ENCODE results near the gene ZNF70. TPM values are rescaled to one million over a fixed set of nuclear protein-coding genes. Genes with fewer than 3 reads are reported as not detected.

ZNF70 gene
- total RNA-seq, 1 donor from 2014 or later = 3.0 TPM

GRCh38 chr22:23763579-23763945 lies 12.7 kb upstream of the ZNF70 start:
- intact Hi-C loops (cut with DNase I) = no loop called here
- no peak for DNase-seq (ENCODE audit: low spot score)

- no peak for DNase-seq (ENCODE audit: low spot score)
- intact Hi-C loops (cut with DNase I) = no loop called here
Measured at GRCh38 chr22:23762842-23763578, 12.1 kb upstream of the ZNF70 start, which contains the start of gene C22orf15. C22orf15 (plus strand) TSS chr22:23762990; CDS start chr22:23763307, 317 bp downstream.

- DNase-seq (ENCODE audit: low spot score) = no peak
- intact Hi-C loops (cut with DNase I) = no loop called here
Measured at GRCh38 chr22:23760056-23760455, 9.1 kb upstream of the ZNF70 start.

- intact Hi-C loops (cut with DNase I) = no loop called here
- DNase-seq (ENCODE audit: low spot score) = no peak
Measured at GRCh38 chr22:23759566-23759965, 8.7 kb upstream of the ZNF70 start.

- intact Hi-C loops (cut with DNase I) = no loop called here
- DNase-seq (ENCODE audit: low spot score) = no peak
Measured at GRCh38 chr22:23756891-23757290, 6.0 kb upstream of the ZNF70 start.

- intact Hi-C loops (cut with DNase I) = no loop called here
- DNase-seq (ENCODE audit: low spot score) = no peak
Measured at GRCh38 chr22:23755711-23756110, 4.8 kb upstream of the ZNF70 start.

- DNase-seq (ENCODE audit: low spot score) = no peak
- intact Hi-C loops (cut with DNase I) = no loop called here
Measured at GRCh38 chr22:23754980-23755636, 4.2 kb upstream of the ZNF70 start.

GRCh38 chr22:23754220-23754919 lies 3.5 kb upstream of the ZNF70 start, which contains the start of gene VPREB3:
VPREB3 (minus strand) TSS chr22:23754425; CDS start chr22:23754363, 62 bp downstream.
- no peak for DNase-seq (ENCODE audit: low spot score)
- intact Hi-C loops (cut with DNase I) = no loop called here

- intact Hi-C loops (cut with DNase I) = no loop called here
Measured at GRCh38 chr22:23753385-23753784, 2.5 kb upstream of the ZNF70 start.

GRCh38 chr22:23752750-23753149 lies 1.8 kb upstream of the ZNF70 start:
- DNase-seq (ENCODE audit: low spot score) = no peak
- intact Hi-C loops (cut with DNase I) = no loop called here

More at GRCh38 chr22:23753385-23753784, 2.5 kb upstream of the ZNF70 start:
- no peak for DNase-seq (ENCODE audit: low spot score)

GRCh38 chr22:23752090-23752691 lies 1.3 kb upstream of the ZNF70 start:
- intact Hi-C loops (cut with DNase I) = no loop called here
- DNase-seq (ENCODE audit: low spot score) = no peak

- DNase-seq (ENCODE audit: low spot score) = no peak
- intact Hi-C loops (cut with DNase I) = no loop called here
Measured at GRCh38 chr22:23751441-23751996, 607 bp upstream of the ZNF70 start.

GRCh38 chr22:23750367-23750713 lies 572 bp downstream of the ZNF70 start:
- intact Hi-C loops (cut with DNase I) = no loop called here
- no peak for DNase-seq (ENCODE audit: low spot score)

- no peak for DNase-seq (ENCODE audit: low spot score)
- intact Hi-C loops (cut with DNase I) = no loop called here
Measured at GRCh38 chr22:23749841-23750301, 1.0 kb downstream of the ZNF70 start.

GRCh38 chr22:23745791-23746190 lies 5.1 kb downstream of the ZNF70 start:
- DNase-seq (ENCODE audit: low spot score) = no peak
- intact Hi-C loops (cut with DNase I) = no loop called here

- intact Hi-C loops (cut with DNase I) = no loop called here
- DNase-seq (ENCODE audit: low spot score) = no peak
Measured at GRCh38 chr22:23744485-23744884, 6.4 kb downstream of the ZNF70 start.

GRCh38 chr22:23744001-23744400 lies 6.9 kb downstream of the ZNF70 start:
- no peak for DNase-seq (ENCODE audit: low spot score)
- intact Hi-C loops (cut with DNase I) = no loop called here

GRCh38 chr22:23743303-23743705 lies 7.6 kb downstream of the ZNF70 start:
- DNase-seq (ENCODE audit: low spot score) = no peak

GRCh38 chr22:23742505-23743264 lies 8.2 kb downstream of the ZNF70 start:
- intact Hi-C loops (cut with DNase I) = no loop called here
- DNase-seq (ENCODE audit: low spot score) = no peak

More at GRCh38 chr22:23743303-23743705, 7.6 kb downstream of the ZNF70 start:
- intact Hi-C loops (cut with DNase I) = no loop called here
